Neuron (in vitro differentiated cells): Measurements from ENCODE around the gene ATP6V1G3.
"Not testable (repeated sequence)": the region's sequence is repeated elsewhere in the genome, so short reads cannot be mapped to it uniquely, and the experiment has no call there.

Experiments
- H2AFZ ChIP-seq: one replicate; pipeline ENCODE4 v1.6.1; 2013; ENCODE audit warnings: low read depth, mild to moderate bottlenecking, inconsistent platforms, low read length, moderate library complexity
- H3K27me3 ChIP-seq: one replicate; pipeline ENCODE4 v1.6.1; 2013; ENCODE audit warnings: low read length; ENCODE audit not compliant: insufficient read depth
- H3K36me3 ChIP-seq: one replicate; pipeline ENCODE4 v1.6.1; 2013; ENCODE audit warnings: low read length; ENCODE audit not compliant: insufficient read depth
- H3K4me1 ChIP-seq: one replicate; pipeline ENCODE4 v1.6.1; 2013; ENCODE audit warnings: low read length; ENCODE audit not compliant: insufficient read depth
- H3K4me3 ChIP-seq: 2 replicates; pipeline ENCODE4 v1.5.1; 2013; ENCODE audit warnings: mild to moderate bottlenecking, low read length, moderate library complexity
- H3K9me3 ChIP-seq: one replicate; pipeline ENCODE4 v1.6.1; 2013; ENCODE audit warnings: low read length

ATP6V1G3 gene

GRCh38 chr1:198540580-198540979, at the start of gene ATP6V1G3:
ATP6V1G3 (minus strand) TSS chr1:198540680; CDS start chr1:198540650, 30 bp downstream.
- Histone ChIP-seq H3K27me3 (no peaks in the 10 kb centered on the region), H3K4me3 (no peak within 1 kb of the TSS), H3K36me3 (no peaks in the 10 kb centered on the region), H3K4me1 (peaks cover 5% of the 10 kb centered on the region), H3K9me3 (no peaks in the 10 kb centered on the region), H2AFZ (no peak within 1 kb of the TSS)

DNA sequence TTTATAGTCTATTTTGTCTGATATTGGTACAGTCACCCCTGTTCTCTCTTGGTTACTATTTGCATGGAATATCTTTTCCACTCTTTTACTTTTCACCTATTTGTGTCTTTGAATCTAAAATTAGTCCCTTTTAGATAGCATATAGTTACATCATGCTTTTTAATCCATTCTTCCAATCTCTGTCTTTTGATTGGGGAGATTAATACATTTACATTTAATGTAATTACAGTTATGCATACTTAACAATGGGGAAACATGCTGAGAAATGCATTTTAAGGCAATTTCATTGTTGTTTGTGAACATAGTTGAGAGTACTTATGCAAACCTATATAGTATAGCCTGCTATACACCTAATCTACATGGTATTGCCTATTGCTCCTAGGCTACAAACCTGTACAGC, 48.4 kb upstream of the ATP6V1G3 start:
- Histone ChIP-seq H3K4me1 (no peaks in the 10 kb centered on the region), H3K4me3 (no peak overlapping the region), H3K36me3 (no peaks in the 10 kb centered on the region), H3K27me3 (no peaks in the 10 kb centered on the region), H2AFZ (no peak overlapping the region), H3K9me3 (no peaks in the 10 kb centered on the region)

- Histone ChIP-seq H3K36me3 (no peaks in the 10 kb centered on the region), H3K4me1 (no peaks in the 10 kb centered on the region), H3K27me3 (no peaks in the 10 kb centered on the region), H3K4me3 (no peak overlapping the region), H3K9me3 (no peaks in the 10 kb centered on the region), H2AFZ (no peak overlapping the region)
These were observed 43.7 kb upstream of the ATP6V1G3 start for GRCh38 chr1:198584163-198584562.

GRCh38 chr1:198583209-198583802, 42.8 kb upstream of the ATP6V1G3 start:
- H3K4me3 ChIP-seq, H3K27me3 ChIP-seq, H3K9me3 ChIP-seq, H3K36me3 ChIP-seq, H3K4me1 ChIP-seq, H2AFZ ChIP-seq: not testable (repeated sequence)

DNA sequence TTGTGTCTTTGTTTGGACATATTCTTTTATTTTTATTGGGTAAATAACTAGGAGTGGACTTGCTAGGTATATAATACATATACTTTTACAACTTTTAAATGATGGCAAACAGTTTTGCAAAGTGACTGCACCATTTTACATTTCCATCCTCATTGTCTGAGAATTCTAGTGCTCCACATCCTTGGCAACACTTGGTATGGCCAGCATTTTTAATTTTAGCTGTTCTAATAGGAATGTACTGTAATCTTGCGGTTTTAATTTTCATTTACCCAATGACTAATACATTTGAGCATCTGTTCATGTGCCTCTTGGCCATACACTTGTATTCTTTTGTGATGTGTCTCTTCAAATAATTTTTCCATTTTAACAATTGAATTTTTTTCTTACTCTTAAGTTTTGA, 37.0 kb upstream of the ATP6V1G3 start:
- no peak overlapping the region for H2AFZ ChIP-seq
- no peak overlapping the region for H3K4me3 ChIP-seq
- H3K27me3 ChIP-seq = no peaks in the 10 kb centered on the region
- no peaks in the 10 kb centered on the region for H3K4me1 ChIP-seq
- no peaks in the 10 kb centered on the region for H3K9me3 ChIP-seq
- no peaks in the 10 kb centered on the region for H3K36me3 ChIP-seq

DNA sequence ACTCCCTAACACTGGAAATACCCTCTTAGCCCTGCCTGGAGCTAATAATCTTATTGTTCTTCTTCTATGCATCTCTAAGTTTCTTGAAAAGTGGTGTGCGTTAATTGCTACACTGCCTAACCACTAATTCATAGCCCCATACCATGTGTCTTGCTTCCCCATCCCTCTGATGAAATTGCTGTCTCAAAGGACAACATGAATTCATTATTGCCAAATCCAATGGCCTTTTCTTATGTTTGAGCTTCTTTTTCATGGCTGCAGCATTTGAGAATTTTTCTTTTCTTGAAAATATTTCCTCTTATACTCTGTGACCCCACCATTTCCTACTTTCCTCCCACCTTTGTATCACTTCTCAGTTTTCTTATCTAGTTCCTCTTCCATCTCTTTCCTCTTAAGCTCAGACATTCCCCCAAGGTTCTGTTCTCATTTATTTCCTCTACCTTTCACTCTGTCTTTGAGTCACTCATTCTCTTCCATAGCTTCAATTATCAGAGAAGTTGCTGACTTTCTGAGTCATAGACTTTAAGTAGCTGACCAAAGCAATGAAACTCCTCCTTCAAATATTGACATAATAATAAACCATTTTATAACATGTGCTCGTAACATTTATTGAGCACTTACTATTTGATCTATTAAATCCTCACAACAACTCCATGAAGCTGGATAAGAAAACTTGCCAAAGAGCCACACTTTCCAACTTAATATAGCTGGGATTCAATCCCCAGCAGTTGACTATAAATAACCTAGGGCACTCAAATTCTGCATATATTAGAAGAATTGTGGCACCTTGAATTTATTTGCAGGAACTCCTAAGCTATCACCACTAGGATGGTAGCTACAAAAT, 35.5 kb upstream of the ATP6V1G3 start:
- no peak overlapping the region for H3K4me3 ChIP-seq
- H3K27me3 ChIP-seq = no peaks in the 10 kb centered on the region
- no peaks in the 10 kb centered on the region for H3K9me3 ChIP-seq
- H3K4me1 ChIP-seq = no peaks in the 10 kb centered on the region
- no peak overlapping the region for H2AFZ ChIP-seq
- H3K36me3 ChIP-seq = no peaks in the 10 kb centered on the region

DNA sequence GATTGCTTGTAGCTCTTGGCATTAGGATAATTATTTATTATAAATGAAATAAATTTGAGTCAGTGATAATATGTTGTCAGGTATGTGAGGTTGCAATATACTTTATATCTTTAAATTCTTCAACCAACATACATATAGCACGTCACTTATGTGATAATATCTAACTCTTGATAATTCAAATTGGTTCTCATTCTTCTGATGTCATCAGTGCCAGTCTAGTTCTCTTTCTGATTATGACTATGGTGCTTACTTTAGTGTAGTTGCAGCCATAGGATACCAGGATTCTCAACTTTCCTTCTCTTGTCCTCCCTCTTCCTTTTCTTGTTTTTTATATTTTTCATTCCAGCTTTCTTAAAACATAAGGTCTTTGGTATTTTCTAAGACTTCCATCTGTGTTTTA, 34.8 kb upstream of the ATP6V1G3 start:
- Histone ChIP-seq H3K4me3 (no peak overlapping the region), H3K4me1 (no peaks in the 10 kb centered on the region), H2AFZ (no peak overlapping the region), H3K9me3 (no peaks in the 10 kb centered on the region), H3K27me3 (no peaks in the 10 kb centered on the region), H3K36me3 (no peaks in the 10 kb centered on the region)

DNA sequence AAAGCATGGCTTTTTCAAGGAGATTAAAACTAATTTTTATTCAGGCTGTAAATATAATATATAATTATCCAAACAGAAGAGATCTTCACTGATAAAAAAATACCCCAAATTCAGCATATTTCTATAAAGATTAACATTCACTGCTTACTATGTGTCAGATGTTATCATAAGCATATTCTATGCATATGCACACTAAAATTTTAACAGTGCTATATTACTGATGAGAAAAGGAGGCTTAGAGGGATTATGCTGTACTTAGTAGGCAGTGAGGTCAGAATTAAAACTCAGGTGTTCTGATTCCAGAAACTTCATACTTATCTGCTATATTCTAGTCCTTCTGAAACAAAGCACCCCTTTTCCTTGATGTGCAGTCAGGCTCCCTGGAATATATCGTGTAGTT, 33.8 kb upstream of the ATP6V1G3 start:
- Histone ChIP-seq H3K4me1 (no peaks in the 10 kb centered on the region), H2AFZ (no peak overlapping the region), H3K4me3 (no peak overlapping the region), H3K36me3 (no peaks in the 10 kb centered on the region), H3K9me3 (no peaks in the 10 kb centered on the region), H3K27me3 (no peaks in the 10 kb centered on the region)

GRCh38 chr1:198564716-198565115, 24.2 kb upstream of the ATP6V1G3 start:
- H3K27me3 ChIP-seq = no peaks in the 10 kb centered on the region
- H2AFZ ChIP-seq = no peak overlapping the region
- H3K36me3 ChIP-seq = no peaks in the 10 kb centered on the region
- H3K4me1 ChIP-seq = no peaks in the 10 kb centered on the region
- H3K4me3 ChIP-seq = no peak overlapping the region
- no peaks in the 10 kb centered on the region for H3K9me3 ChIP-seq

GRCh38 chr1:198564157-198564556, 23.7 kb upstream of the ATP6V1G3 start:
- H3K36me3 ChIP-seq = no peaks in the 10 kb centered on the region
- no peak overlapping the region for H3K4me3 ChIP-seq
- H3K27me3 ChIP-seq = no peaks in the 10 kb centered on the region
- H2AFZ ChIP-seq = no peak overlapping the region
- H3K4me1 ChIP-seq = no peaks in the 10 kb centered on the region
- no peaks in the 10 kb centered on the region for H3K9me3 ChIP-seq

- no peaks in the 10 kb centered on the region for H3K27me3 ChIP-seq
- no peaks in the 10 kb centered on the region for H3K4me1 ChIP-seq
- H3K4me3 ChIP-seq = no peak overlapping the region
- H3K9me3 ChIP-seq = no peaks in the 10 kb centered on the region
- H3K36me3 ChIP-seq = no peaks in the 10 kb centered on the region
- H2AFZ ChIP-seq = no peak overlapping the region
These were observed 23.1 kb upstream of the ATP6V1G3 start for GRCh38 chr1:198563583-198563982.

- H2AFZ ChIP-seq = no peak overlapping the region
- no peaks in the 10 kb centered on the region for H3K9me3 ChIP-seq
- H3K4me1 ChIP-seq = no peaks in the 10 kb centered on the region
- no peaks in the 10 kb centered on the region for H3K36me3 ChIP-seq
- H3K4me3 ChIP-seq = no peak overlapping the region
- H3K27me3 ChIP-seq = no peaks in the 10 kb centered on the region
These were observed 19.7 kb upstream of the ATP6V1G3 start for GRCh38 chr1:198560161-198560560.

GRCh38 chr1:198559362-198559761, 18.9 kb upstream of the ATP6V1G3 start:
- no peak overlapping the region for H3K4me3 ChIP-seq
- no peaks in the 10 kb centered on the region for H3K4me1 ChIP-seq
- H3K27me3 ChIP-seq = no peaks in the 10 kb centered on the region
- no peak overlapping the region for H2AFZ ChIP-seq
- no peaks in the 10 kb centered on the region for H3K36me3 ChIP-seq
- H3K9me3 ChIP-seq = no peaks in the 10 kb centered on the region
